ENCODE results near the gene PRKG1. TPM values are rescaled to one million over a fixed set of nuclear protein-coding genes. Genes with fewer than 3 reads are reported as not detected.

The PRKG1 gene
- total and polyA plus RNA-seq, 2 of the 8 experiments (the other 6 are each of a cell fraction or from before 2014, with no cell fraction given), result 4.2 to 15.2 TPM

DNA sequence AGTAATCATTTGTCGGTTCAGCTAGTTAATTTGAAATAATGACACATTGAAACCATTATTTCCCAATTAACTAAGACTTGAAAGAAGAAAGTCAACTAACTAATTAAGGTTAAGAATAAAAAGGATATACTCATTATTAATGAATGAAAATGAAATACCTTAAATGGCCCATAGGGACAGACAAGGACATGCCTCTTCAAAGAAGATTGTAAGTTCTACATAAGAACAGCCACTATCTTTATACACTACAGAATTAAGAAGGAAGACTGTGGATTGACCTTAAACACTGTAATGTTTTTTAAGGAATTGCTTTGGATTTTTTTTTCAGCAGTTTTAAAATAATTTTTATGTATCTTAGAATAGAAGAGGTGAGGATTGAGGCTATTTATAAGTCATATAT is 564.5 kb downstream of the PRKG1 start:
- no peak overlapping the region for H3K23ac ChIP-seq (ENCODE audit: insufficient read length)
- H2BK15ac ChIP-seq (ENCODE audit: low read length), result no peak overlapping the region
- no peak overlapping the region for H3K4me2 ChIP-seq (ENCODE audit: insufficient read depth in 1 of 2, low read depth in 2 of 2, low read length in 2 of 2)
- 91% methylated on average over 1 of the region's 1 CpG; no CpG with 5 or more reads in 1 of the 2 experiments for WGBS, 2 experiments (ENCODE audit: extremely low coverage in 1 of 2, insufficient coverage in 1 of 2, insufficient read length in 1 of 2, insufficient replicate concordance in 2 of 2, low coverage in 1 of 2, low lambda C conversion rate in 2 of 2, missing lambda C conversion rate in 1 of 2)
- no peak overlapping the region for H4K5ac ChIP-seq (ENCODE audit: insufficient read length, low read depth, low read length)
- no peaks in the 10 kb centered on the region for H3K9me3 ChIP-seq (ENCODE audit: insufficient read depth in 2 of 2, low read depth in 1 of 2, low read length in 1 of 2)
- no peaks in the 10 kb centered on the region for H3K23me2 ChIP-seq (ENCODE audit: low read depth, low read length)
- no peak overlapping the region for H3K9ac ChIP-seq (replicated peaks in 1 of 4; ENCODE audit: extremely low read depth in 1 of 4, low read depth in 3 of 4, low read length in 3 of 4)
- no peak overlapping the region for H4K8ac ChIP-seq (ENCODE audit: extremely low read depth, insufficient read depth, low read length)
- no peak overlapping the region for H2BK5ac ChIP-seq (ENCODE audit: low read depth, low read length)
- no peak for DNase-seq (ENCODE audit: low read depth in 1 of 2, low spot score in 2 of 2)
- H2BK20ac ChIP-seq (ENCODE audit: low read length), result no peak overlapping the region
- H4K91ac ChIP-seq (replicated peaks; ENCODE audit: insufficient read length, low read length), result no peak overlapping the region
- no peak overlapping the region for H3K18ac ChIP-seq (ENCODE audit: extremely low read depth, low read length)
- H3K79me2 ChIP-seq (ENCODE audit: control insufficient read depth in 1 of 2, insufficient read depth in 2 of 2, low read length in 2 of 2), result no peaks in the 10 kb centered on the region
- no peak for TF ChIP-seq TAF1 (IDR thresholded peaks at IDR 0.05; ENCODE audit: low read depth, low read length)
- no peak for TF ChIP-seq POLR2A (IDR thresholded peaks at IDR 0.05; ENCODE audit: control extremely low read depth in 1 of 2, low read depth in 2 of 2, low read length in 2 of 2)
- no peak for TF ChIP-seq SRF (IDR thresholded peaks at IDR 0.05; ENCODE audit: low read depth, low read length)
- TF ChIP-seq SP4 (IDR thresholded peaks at IDR 0.05; ENCODE audit: low read length), result no peak
- no peak for TF ChIP-seq JUN (IDR thresholded peaks at IDR 0.05; ENCODE audit: low read depth, low read length)
- TF ChIP-seq CHD2 (IDR thresholded peaks at IDR 0.05; ENCODE audit: low read length), result no peak
- TF ChIP-seq YY1 (IDR thresholded peaks at IDR 0.05; ENCODE audit: low read depth, low read length), result no peak
- H3K4me1 ChIP-seq (replicated peaks in 1 of 4; ENCODE audit: control insufficient read depth in 3 of 4, insufficient read depth in 4 of 4, low read length in 3 of 4), result no peaks in the 10 kb centered on the region
- H2BK120ac ChIP-seq (replicated peaks; ENCODE audit: low read depth, low read length), result no peak overlapping the region
- H3K27me3 ChIP-seq (replicated peaks in 1 of 4; ENCODE audit: control insufficient read depth in 3 of 4, extremely low read depth in 1 of 4, insufficient read depth in 3 of 4, low read length in 3 of 4), result no peaks in the 10 kb centered on the region
- no peak overlapping the region for H3K27ac ChIP-seq (ENCODE audit: low read depth, low read length)
- H3K36me3 ChIP-seq (ENCODE audit: control insufficient read depth in 2 of 4, insufficient read depth in 4 of 4, low read length in 3 of 4), result no peaks in the 10 kb centered on the region
- H3K79me1 ChIP-seq (ENCODE audit: low read depth, low read length), result no peaks in the 10 kb centered on the region
- H3K56ac ChIP-seq (replicated peaks; ENCODE audit: insufficient read length, low read depth, low read length), result no peak overlapping the region
- no peak overlapping the region for H3K4me3 ChIP-seq (ENCODE audit: extremely low read depth in 1 of 4, insufficient read depth in 2 of 4, low read depth in 3 of 4, low read length in 4 of 4)
- H4K20me1 ChIP-seq (replicated peaks in 1 of 2; ENCODE audit: control insufficient read depth in 1 of 2, insufficient read depth in 2 of 2, low read length in 2 of 2), result no peaks in the 10 kb centered on the region
- H2BK12ac ChIP-seq (ENCODE audit: low read depth, low read length), result no peak overlapping the region
- POLR2A ChIA-PET (ENCODE audit: partially characterized antibody), result no interaction called here
- no peak overlapping the region for H2AFZ ChIP-seq (ENCODE audit: low read length)
- H3K14ac ChIP-seq (ENCODE audit: insufficient read length), result no peak overlapping the region
- H2AK5ac ChIP-seq (ENCODE audit: low read depth, low read length), result no peak overlapping the region
- no peak for FAIRE-seq
- CTCF ChIA-PET (ENCODE audit: partially characterized antibody), result interaction anchor here (0.7 kb wide), 1 partner anchor 236 kb away, joined by 3 read pairs; no protein-coding TSS in a partner anchor
- no peak overlapping the region for H3K4ac ChIP-seq (replicated peaks; ENCODE audit: insufficient read length, low read depth, low read length)

Measured in H1 (cell line).